K562 (cell line): ENCODE measurements around the gene HS3ST3A1. TPM values are rescaled to one million over a fixed set of nuclear protein-coding genes. Genes with fewer than 3 reads are reported as not detected.

ENCODE experiments used
- ATAC-seq: fragments of 200-7000 bp; cut with Tn5 transposase; 3 replicates; pipeline ENCODE4 v1.9.1; 2020; ENCODE audit warnings: moderate library complexity
- BruUV-seq: library from RNA; stranded (reverse); fragments of 400-500 nt; replicated peaks from 2 replicates; lab custom pipeline; 2021; lab: Mats Ljungman, UMichigan
- CTCF ChIA-PET: fragments of 300-600 bp; formaldehyde crosslinking; extraction: SDS; loops from one replicate; lab custom pipeline; 2021; ENCODE audit warnings: low intra/inter-chr PET ratio; lab: Yijun Ruan, JAX
- POLR2A ChIA-PET: fragments of 300-600, 350-650 bp; sonication (Branson Sonifier 250); formaldehyde crosslinking; extraction: SDS; loops from one replicate; lab custom pipeline; 2021; ENCODE audit warnings: antibody characterized with exemption, inconsistent platforms; lab: Yijun Ruan, JAX
- DNase-seq, 4 experiments: peaks; one replicate each; pipeline versions ENCODE4 v3.0.0 to v3.0.0-alpha.2; 2011 to 2018; ENCODE audit warnings: low spot score in 3 of 4, mixed read lengths in 3 of 4; ENCODE audit errors: extremely low read depth in 1 of 4
- FAIRE-seq: peaks from 2 replicates; lab custom pipeline; 2011; peaks lifted over from hg19 to GRCh38; lab: Jason Lieb, UNC
- H2AFZ ChIP-seq: 2 replicates; pipeline ENCODE4 v1.6.0; 2011; ENCODE audit warnings: low read depth, low read length, control low read depth, inconsistent platforms
- H3K27ac ChIP-seq: fragments of 200-600 bp; 3 replicates; pipeline ENCODE4 v1.8.0; 2011; ENCODE audit warnings: low read depth, mild to moderate bottlenecking, control low read depth, inconsistent platforms, low read length, moderate library complexity, mixed read lengths; ENCODE audit errors: extremely low read depth
- H3K27me3 ChIP-seq, 2 experiments: fragments of 300-600 bp in 1 of 2; 2 replicates in 1 of 2; 3 replicates in 1 of 2; pipeline versions ENCODE4 v1.6.0 to v1.8.0; 2011; ENCODE audit warnings: inconsistent platforms in 2 of 2, low read length in 2 of 2, mild to moderate bottlenecking in 1 of 2, mixed read lengths in 1 of 2, moderate library complexity in 1 of 2; ENCODE audit not compliant: control insufficient read depth in 2 of 2, insufficient read depth in 2 of 2
- H3K36me3 ChIP-seq: fragments of 300-600 bp; 3 replicates; pipeline ENCODE4 v1.8.0; 2011; ENCODE audit warnings: mild to moderate bottlenecking, low read length, inconsistent platforms; ENCODE audit not compliant: control insufficient read depth, insufficient read depth
- H3K4me1 ChIP-seq, 2 experiments: fragments of 200-600 bp in 1 of 2; replicated peaks in 1 of 2; 2 replicates in 1 of 2; 3 replicates in 1 of 2; pipeline versions ENCODE4 v1.5.1 to v1.8.0; 2011; ENCODE audit warnings: inconsistent platforms in 2 of 2, low read length in 2 of 2, mild to moderate bottlenecking in 1 of 2, mixed read lengths in 1 of 2, moderate library complexity in 1 of 2; ENCODE audit not compliant: control insufficient read depth in 2 of 2, insufficient read depth in 2 of 2
- H3K4me2 ChIP-seq: 2 replicates; pipeline ENCODE4 v1.6.1; 2011; ENCODE audit warnings: low read length, control low read depth, inconsistent platforms, mixed read lengths; ENCODE audit not compliant: insufficient read depth
- H3K4me3 ChIP-seq: fragments of 200-600 bp; sonication (generic), shearing (Covaris generic); 2 replicates; pipeline ENCODE4 v1.5.1; 2016; ENCODE audit warnings: control low read depth, inconsistent platforms
- H3K79me2 ChIP-seq: fragments of 200-600 bp; 3 replicates; pipeline ENCODE4 v1.8.0; 2011; ENCODE audit warnings: low read length, inconsistent platforms; ENCODE audit not compliant: control insufficient read depth, insufficient read depth
- H3K9ac ChIP-seq, 2 experiments: 2 replicates each; pipeline versions ENCODE4 v1.6.0 to v1.6.1; 2011; ENCODE audit warnings: low read depth in 2 of 2, low read length in 2 of 2, control low read depth in 1 of 2, inconsistent platforms in 1 of 2, mild to moderate bottlenecking in 1 of 2, mixed read lengths in 1 of 2; ENCODE audit not compliant: insufficient read depth in 1 of 2
- H3K9me1 ChIP-seq: one replicate; pipeline ENCODE4 v1.6.0; 2011; ENCODE audit warnings: inconsistent platforms, mild to moderate bottlenecking, low read length, moderate library complexity; ENCODE audit not compliant: control insufficient read depth, insufficient read depth
- H3K9me3 ChIP-seq: replicated peaks from 2 replicates; pipeline ENCODE4 v1.5.1; 2011; ENCODE audit warnings: low read depth, low read length, inconsistent platforms; ENCODE audit not compliant: control insufficient read depth, insufficient read depth
- H4K20me1 ChIP-seq: replicated peaks from 2 replicates; pipeline ENCODE4 v1.6.1; 2011; ENCODE audit warnings: low read length, inconsistent platforms, mixed read lengths; ENCODE audit not compliant: control insufficient read depth, insufficient read depth
- STAT5A ChIP-seq: IDR thresholded peaks from 2 replicates; pipeline ENCODE4 v1.6.1; 2012; ENCODE audit warnings: low read length, inconsistent platforms, borderline replicate concordance
- TBP ChIP-seq: optimal IDR thresholded peaks from 2 replicates; pipeline ENCODE3; 2011; ENCODE audit warnings: low read depth, low read length, improper control_type of control experiment
- WHSC1 ChIP-seq: IDR thresholded peaks from one replicate; pipeline ENCODE4 v1.6.1; 2012; ENCODE audit warnings: low read length, control low read depth, inconsistent platforms
- ZNF766 ChIP-seq: fragments of 200-800 bp; sonication (Bioruptor generic); conservative IDR thresholded peaks from 2 replicates; pipeline ENCODE4 v1.6.1; 2016; ENCODE audit warnings: missing genetic modification characterization, missing compliant biosample characterization
- WGBS: fragments of 100-300 bp; shearing (Covaris generic); methylation state at CpG from one replicate; pipeline ENCODE4 v1.1.6; 2016; ENCODE audit warnings: low coverage, mixed read lengths; ENCODE audit not compliant: insufficient coverage; ENCODE audit errors: missing lambda C conversion rate; 5-methylcytosine and 5-hydroxymethylcytosine counted together
- in situ Hi-C: fragments of 300-500 bp; cut with MboI; formaldehyde crosslinking; loops from 4 replicates; pipeline ENCODE4 v1.15.0; 2018; ENCODE audit warnings: inconsistent platforms, mixed read lengths
- intact Hi-C: fragments of 100-400 bp; cut with micrococcal nuclease; formaldehyde crosslinking; loops from 2 replicates; pipeline ENCODE4 v1.14.2; 2022
- polyA plus RNA-seq, 8 experiments: library from polyadenylated mRNA; depleted of rRNA in 4 of 8; stranded (reverse) in 5 of 8; unstranded in 3 of 8; fragments of >200 nt; fragmentation: Nextera tagmentation in 2 of 8; fragmentation: Illumina TruSeq in 1 of 8; extraction: Ambion mirVana in 2 of 8; extraction: Trizol in 1 of 8; gene quantifications; 2 replicates each; pipeline versions ENCODE4 v1.2.1 to v1.2.3, GENCODE V29; 2011 to 2014; ENCODE audit warnings: inconsistent platforms in 1 of 8, missing spikeins in 1 of 8
- total RNA-seq, 7 experiments: library from RNA; depleted of rRNA in 6 of 7; stranded (reverse); fragments of >200 nt in 6 of 7; fragmentation: Illumina TruSeq in 2 of 7; extraction: Trizol in 2 of 7; gene quantifications; 2 replicates each; pipeline versions ENCODE4 v1.2.1 to v1.2.3, GENCODE V29; 2011 to 2021; ENCODE audit warnings: low replicate concordance in 1 of 7
- TF ChIP-seq, protein P1 (sequence below): fragments of 450-650 bp; IDR thresholded peaks from 2 replicates; pipeline ENCODE4 v1.6.1; 2017; ENCODE audit warnings: antibody characterized with exemption, mild to moderate bottlenecking

Gene HS3ST3A1
- total and polyA plus RNA-seq, 9 of the 15 experiments (the other 6 are each of a cell fraction or from before 2014, with no cell fraction given), result 0.25 to 14.8 (median 2.3) TPM

DNA sequence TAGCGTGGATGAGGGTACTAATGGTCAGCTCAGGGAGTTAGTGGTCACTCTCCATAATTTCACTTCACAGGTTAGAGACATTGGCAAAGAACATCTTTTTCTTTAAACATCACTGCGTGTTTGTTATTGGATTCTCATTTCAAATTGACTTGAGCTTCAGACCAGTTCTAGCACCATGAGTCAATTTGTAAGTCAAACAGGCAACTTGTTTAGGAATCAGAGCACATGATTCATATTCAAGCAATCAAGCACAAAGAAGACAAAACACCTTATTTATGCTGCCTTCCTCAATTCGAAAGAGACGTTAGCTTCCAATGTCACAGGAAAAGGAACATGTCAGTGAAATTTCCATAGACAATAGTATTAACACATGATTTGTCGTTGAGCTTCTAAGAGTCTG lies 62.3 kb downstream of the HS3ST3A1 start:
- Histone ChIP-seq H3K9me1 (no peaks in the 10 kb centered on the region), H3K36me3 (peaks cover 5% of the 10 kb centered on the region; the same call in 1 of the 3 replicates), H3K4me2 (peak overlapping the region; percentile 40; the same call in 1 of the 2 replicates), H3K27ac (peak overlapping the region; percentile 60), H3K79me2 (peaks cover 15% of the 10 kb centered on the region; the same call in 2 of the 3 replicates), H3K4me1 (peaks cover 6 to 43% of the 10 kb centered on the region in 2 experiments), H3K27me3 (no peaks in the 10 kb centered on the region), H4K20me1 (no peaks in the 10 kb centered on the region), H3K9me3 (peaks cover 2% of the 10 kb centered on the region; the same call in 1 of the 2 replicates), H2AFZ (no peak overlapping the region), H3K9ac (0 out of 4 replicates have a peak overlapping the region, but pooled peaks of 1 of the 2 experiments have one; percentile 19), H3K4me3 (no peak overlapping the region)
- FAIRE-seq (no peak), DNase-seq (no peak), ATAC-seq (no peak; the same call in 2 of the 3 replicates)
- WGBS, result 41% methylated on average over 5 of the region's 5 CpGs
- in situ Hi-C loops, result no loop called here
- CTCF ChIA-PET, result no interaction called here
- no TSS peak for BruUV-seq
- TF ChIP-seq STAT5A (no peak), TBP (no peak), WHSC1 (no peak), ZNF766 (CRISPR knock-in tag) (no peak)
- TF ChIP-seq, protein P1, sequence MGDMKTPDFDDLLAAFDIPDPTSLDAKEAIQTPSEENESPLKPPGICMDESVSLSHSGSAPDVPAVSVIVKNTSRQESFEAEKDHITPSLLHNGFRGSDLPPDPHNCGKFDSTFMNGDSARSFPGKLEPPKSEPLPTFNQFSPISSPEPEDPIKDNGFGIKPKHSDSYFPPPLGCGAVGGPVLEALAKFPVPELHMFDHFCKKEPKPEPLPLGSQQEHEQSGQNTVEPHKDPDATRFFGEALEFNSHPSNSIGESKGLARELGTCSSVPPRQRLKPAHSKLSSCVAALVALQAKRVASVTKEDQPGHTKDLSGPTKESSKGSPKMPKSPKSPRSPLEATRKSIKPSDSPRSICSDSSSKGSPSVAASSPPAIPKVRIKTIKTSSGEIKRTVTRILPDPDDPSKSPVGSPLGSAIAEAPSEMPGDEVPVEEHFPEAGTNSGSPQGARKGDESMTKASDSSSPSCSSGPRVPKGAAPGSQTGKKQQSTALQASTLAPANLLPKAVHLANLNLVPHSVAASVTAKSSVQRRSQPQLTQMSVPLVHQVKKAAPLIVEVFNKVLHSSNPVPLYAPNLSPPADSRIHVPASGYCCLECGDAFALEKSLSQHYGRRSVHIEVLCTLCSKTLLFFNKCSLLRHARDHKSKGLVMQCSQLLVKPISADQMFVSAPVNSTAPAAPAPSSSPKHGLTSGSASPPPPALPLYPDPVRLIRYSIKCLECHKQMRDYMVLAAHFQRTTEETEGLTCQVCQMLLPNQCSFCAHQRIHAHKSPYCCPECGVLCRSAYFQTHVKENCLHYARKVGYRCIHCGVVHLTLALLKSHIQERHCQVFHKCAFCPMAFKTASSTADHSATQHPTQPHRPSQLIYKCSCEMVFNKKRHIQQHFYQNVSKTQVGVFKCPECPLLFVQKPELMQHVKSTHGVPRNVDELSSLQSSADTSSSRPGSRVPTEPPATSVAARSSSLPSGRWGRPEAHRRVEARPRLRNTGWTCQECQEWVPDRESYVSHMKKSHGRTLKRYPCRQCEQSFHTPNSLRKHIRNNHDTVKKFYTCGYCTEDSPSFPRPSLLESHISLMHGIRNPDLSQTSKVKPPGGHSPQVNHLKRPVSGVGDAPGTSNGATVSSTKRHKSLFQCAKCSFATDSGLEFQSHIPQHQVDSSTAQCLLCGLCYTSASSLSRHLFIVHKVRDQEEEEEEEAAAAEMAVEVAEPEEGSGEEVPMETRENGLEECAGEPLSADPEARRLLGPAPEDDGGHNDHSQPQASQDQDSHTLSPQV, result 0 out of 2 replicates have a peak, but pooled peaks have one; percentile 4
- intact Hi-C loops, result no loop called here
- POLR2A ChIA-PET, result interaction anchor here (0.6 to 1.7 kb wide), 7 partner anchors 9 to 792 kb away, joined by 3 to 6 read pairs (median 3); no protein-coding TSS in a partner anchor
